Breast epithelium (tissue), 3 donors: ENCODE data around the gene SRA1.

Experiments
- POLR2A ChIP-seq: fragments of 450-650 bp; IDR thresholded peaks from one replicate; pipeline ENCODE4 v1.6.1; 2016; ENCODE audit warnings: antibody characterized with exemption, mild to moderate bottlenecking, moderate library complexity
- POLR2AphosphoS5 ChIP-seq, 3 donors: sonication (generic); formaldehyde crosslinking; IDR thresholded peaks; one replicate each; pipeline ENCODE4 v1.6.1; 2017; ENCODE audit warnings: antibody characterized with exemption in 3 of 3
- TF ChIP-seq, protein P1 (sequence below), 3 donors: fragments of 450-650 bp; IDR thresholded peaks; one replicate each; pipeline ENCODE4 v1.5.1; 2016 to 2017; ENCODE audit warnings: antibody characterized with exemption in 3 of 3, mild to moderate bottlenecking in 3 of 3, moderate library complexity in 3 of 3

DNA sequence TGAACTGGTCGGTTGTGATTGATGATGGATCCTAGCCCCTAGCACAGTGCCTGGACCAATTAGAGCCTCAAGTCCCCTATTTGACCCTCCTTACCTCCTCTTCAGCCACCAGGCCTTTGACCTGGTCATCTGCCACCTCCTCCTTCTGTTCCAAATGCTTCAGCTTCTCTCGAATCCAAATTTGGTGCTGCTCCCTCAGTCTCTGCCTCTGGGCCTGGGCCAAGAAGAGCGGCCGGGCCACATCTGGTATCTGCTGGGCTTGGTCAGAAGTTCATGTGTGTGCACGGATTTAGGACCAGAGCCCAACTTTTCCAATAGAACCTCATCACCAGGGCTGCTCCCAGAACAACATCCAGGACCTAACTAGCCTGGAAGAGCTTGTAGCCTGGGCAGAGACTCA is 13.8 kb upstream of the SRA1 start:
- TF ChIP-seq, protein P1, sequence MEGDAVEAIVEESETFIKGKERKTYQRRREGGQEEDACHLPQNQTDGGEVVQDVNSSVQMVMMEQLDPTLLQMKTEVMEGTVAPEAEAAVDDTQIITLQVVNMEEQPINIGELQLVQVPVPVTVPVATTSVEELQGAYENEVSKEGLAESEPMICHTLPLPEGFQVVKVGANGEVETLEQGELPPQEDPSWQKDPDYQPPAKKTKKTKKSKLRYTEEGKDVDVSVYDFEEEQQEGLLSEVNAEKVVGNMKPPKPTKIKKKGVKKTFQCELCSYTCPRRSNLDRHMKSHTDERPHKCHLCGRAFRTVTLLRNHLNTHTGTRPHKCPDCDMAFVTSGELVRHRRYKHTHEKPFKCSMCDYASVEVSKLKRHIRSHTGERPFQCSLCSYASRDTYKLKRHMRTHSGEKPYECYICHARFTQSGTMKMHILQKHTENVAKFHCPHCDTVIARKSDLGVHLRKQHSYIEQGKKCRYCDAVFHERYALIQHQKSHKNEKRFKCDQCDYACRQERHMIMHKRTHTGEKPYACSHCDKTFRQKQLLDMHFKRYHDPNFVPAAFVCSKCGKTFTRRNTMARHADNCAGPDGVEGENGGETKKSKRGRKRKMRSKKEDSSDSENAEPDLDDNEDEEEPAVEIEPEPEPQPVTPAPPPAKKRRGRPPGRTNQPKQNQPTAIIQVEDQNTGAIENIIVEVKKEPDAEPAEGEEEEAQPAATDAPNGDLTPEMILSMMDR (IDR thresholded peaks at IDR 0.05): no peak
- TF ChIP-seq POLR2A: no peak
- TF ChIP-seq POLR2AphosphoS5 (IDR thresholded peaks at IDR 0.05): no peak
